HepG2 (cell line): ENCODE data around the gene RNASE9. TPM values are rescaled to one million over a fixed set of nuclear protein-coding genes. Genes with fewer than 3 reads are reported as not detected.

Experiments
- ATAC-seq: fragments of 200-7000 bp; cut with Tn5 transposase; 3 replicates; pipeline ENCODE4 v1.9.1; 2020; ENCODE audit warnings: mild to moderate bottlenecking, moderate library complexity
- Bru-seq: library from RNA; stranded (reverse); fragments of 400-500 nt; gene quantifications from one replicate; lab custom pipeline; 2021; lab: Mats Ljungman, UMichigan
- BruChase-seq, 2 experiments: library from RNA; stranded (reverse); fragments of 400-500 nt; gene quantifications; one replicate each; lab custom pipeline; 2021; lab: Mats Ljungman, UMichigan
- BruUV-seq: library from RNA; stranded (reverse); fragments of 400-500 nt; replicated peaks from 2 replicates; lab custom pipeline; 2021; lab: Mats Ljungman, UMichigan
- CTCF ChIA-PET: fragments of 300-600 bp; formaldehyde crosslinking; extraction: SDS; loops from one replicate; lab custom pipeline; 2021; ENCODE audit warnings: low total read pairs, inconsistent platforms, low intra/inter-chr PET ratio; lab: Yijun Ruan, JAX
- POLR2A ChIA-PET: fragments of 350-600 bp; sonication (Branson Sonifier 250); formaldehyde crosslinking; loops from one replicate; lab custom pipeline; 2020; ENCODE audit warnings: antibody characterized with exemption, inconsistent platforms; lab: Yijun Ruan, JAX
- DNase-seq: peaks from one replicate; pipeline ENCODE4 v3.0.0-alpha.2; 2015; ENCODE audit warnings: low spot score
- FAIRE-seq: peaks from 3 replicates; lab custom pipeline; 2011; peaks lifted over from hg19 to GRCh38; lab: Jason Lieb, UNC
- H2AFZ ChIP-seq: one replicate; pipeline ENCODE4 v1.6.1; 2011; ENCODE audit warnings: low read length, inconsistent platforms
- H3K27ac ChIP-seq: fragments of 300-600 bp; 3 replicates; pipeline ENCODE4 v1.8.0; 2011; ENCODE audit warnings: mixed run types, mild to moderate bottlenecking, mixed read lengths, low read length, inconsistent platforms; ENCODE audit not compliant: insufficient read depth; ENCODE audit errors: extremely low read length
- H3K27me3 ChIP-seq, 2 experiments: fragments of 200-600 bp in 1 of 2; 2 replicates in 1 of 2; 3 replicates in 1 of 2; pipeline versions ENCODE4 v1.6.0 to v1.8.0; 2011; ENCODE audit warnings: low read length in 2 of 2, mild to moderate bottlenecking in 2 of 2, moderate library complexity in 2 of 2, inconsistent platforms in 1 of 2; ENCODE audit not compliant: insufficient read depth in 2 of 2, control insufficient read depth in 1 of 2
- H3K36me3 ChIP-seq, 2 experiments: fragments of 200-600 bp in 1 of 2; replicated peaks in 1 of 2; 2 replicates in 1 of 2; 3 replicates in 1 of 2; pipeline versions ENCODE4 v1.5.1 to v1.8.0; 2011; ENCODE audit warnings: low read length in 2 of 2, inconsistent platforms in 1 of 2; ENCODE audit not compliant: insufficient read depth in 2 of 2, control insufficient read depth in 1 of 2
- H3K4me1 ChIP-seq: 2 replicates; pipeline ENCODE4 v1.5.1; 2012; ENCODE audit warnings: low read length, inconsistent platforms; ENCODE audit not compliant: insufficient read depth
- H3K4me2 ChIP-seq: 2 replicates; pipeline ENCODE4 v1.6.0; 2011; ENCODE audit warnings: low read depth, low read length, inconsistent platforms
- H3K4me3 ChIP-seq, 3 experiments: fragments of 200-600 bp in 1 of 3; sonication (generic), shearing (Covaris generic) in 1 of 3; replicated peaks in 1 of 3; 2 replicates each; pipeline ENCODE4 v1.5.1; 2011 to 2016; ENCODE audit warnings: low read length in 3 of 3, inconsistent platforms in 2 of 3, low read depth in 2 of 3, mild to moderate bottlenecking in 2 of 3, control low read depth in 1 of 3, mixed read lengths in 1 of 3; ENCODE audit not compliant: insufficient read depth in 1 of 3
- H3K79me2 ChIP-seq: one replicate; pipeline ENCODE4 v1.6.1; 2011; ENCODE audit warnings: low read length, inconsistent platforms; ENCODE audit not compliant: insufficient read depth
- H3K9ac ChIP-seq: 2 replicates; pipeline ENCODE4 v1.6.0; 2011; ENCODE audit warnings: mild to moderate bottlenecking, low read depth, low read length, inconsistent platforms; ENCODE audit not compliant: insufficient read depth
- H3K9me3 ChIP-seq: 2 replicates; pipeline ENCODE4 v1.5.1; 2012; ENCODE audit warnings: mild to moderate bottlenecking, low read length
- H4K20me1 ChIP-seq: 2 replicates; pipeline ENCODE4 v1.6.0; 2011; ENCODE audit warnings: inconsistent platforms, mild to moderate bottlenecking, low read length, moderate library complexity; ENCODE audit not compliant: insufficient read depth
- ATF1 ChIP-seq: IDR thresholded peaks from 2 replicates; pipeline ENCODE4 v1.6.1; 2016; ENCODE audit warnings: mild to moderate bottlenecking, control low read depth
- GMEB1 ChIP-seq: sonication (generic); formaldehyde crosslinking; IDR thresholded peaks from 2 replicates; pipeline ENCODE4 v1.5.1; 2020; ENCODE audit warnings: missing genetic modification reagents, mild to moderate bottlenecking, borderline replicate concordance
- HMGXB4 ChIP-seq, 2 experiments: sonication (generic) in 1 of 2; formaldehyde crosslinking in 1 of 2; IDR thresholded peaks; 2 replicates each; pipeline versions ENCODE4 v1.4.0 to v1.6.1; 2018 to 2020; ENCODE audit warnings: missing genetic modification reagents in 2 of 2, borderline replicate concordance in 1 of 2, low read depth in 1 of 2, mild to moderate bottlenecking in 1 of 2, missing biosample characterization in 1 of 2
- JDP2 ChIP-seq: sonication (generic); formaldehyde crosslinking; IDR thresholded peaks from 2 replicates; pipeline ENCODE4 v1.8.1; 2022; ENCODE audit warnings: missing genetic modification reagents, borderline replicate concordance
- JUNB ChIP-seq: sonication (generic); formaldehyde crosslinking; IDR thresholded peaks from 2 replicates; pipeline ENCODE4 v1.8.0; 2022; ENCODE audit warnings: missing genetic modification reagents, mild to moderate bottlenecking, borderline replicate concordance
- NR2F2 ChIP-seq: IDR thresholded peaks from 2 replicates; pipeline ENCODE4 v1.6.1; 2012; ENCODE audit warnings: low read depth, inconsistent platforms, borderline replicate concordance
- SP4 ChIP-seq: sonication (generic); formaldehyde crosslinking; IDR thresholded peaks from 2 replicates; pipeline ENCODE4 v1.8.1; 2023; ENCODE audit warnings: mild to moderate bottlenecking, missing genetic modification reagents
- ZNF160 ChIP-seq: sonication (generic); formaldehyde crosslinking; IDR thresholded peaks from 2 replicates; pipeline ENCODE4 v1.8.0; 2022; ENCODE audit warnings: mild to moderate bottlenecking, inconsistent platforms, missing genetic modification reagents
- ZNF280D ChIP-seq: sonication (generic); formaldehyde crosslinking; IDR thresholded peaks from 2 replicates; pipeline ENCODE4 v1.5.1; 2020; ENCODE audit warnings: mild to moderate bottlenecking, missing genetic modification reagents
- ZNF512 ChIP-seq: sonication (generic); formaldehyde crosslinking; IDR thresholded peaks from 2 replicates; pipeline ENCODE4 v1.4.0; 2020; ENCODE audit warnings: mild to moderate bottlenecking, missing genetic modification reagents
- ZNF644 ChIP-seq: IDR thresholded peaks from 2 replicates; pipeline ENCODE4 v1.6.1; 2016; ENCODE audit warnings: low read depth
- ZNF7 ChIP-seq: IDR thresholded peaks from 2 replicates; pipeline ENCODE4 v1.6.1; 2016; ENCODE audit warnings: missing biosample characterization, missing genetic modification reagents
- WGBS: methylation state at CpG from one replicate; pipeline ENCODE4 v1.1.6; 2017; ENCODE audit warnings: low lambda C conversion rate; 5-methylcytosine and 5-hydroxymethylcytosine counted together
- in situ Hi-C: cut with HindIII; loops from 2 replicates; pipeline ENCODE4 v1.10.0; 2017; ENCODE audit warnings: low pct_unique_long_range_greater_than_20kb; ENCODE audit not compliant: extremely low pct_ligation_motif_present
- intact Hi-C: fragments of 100-400 bp; cut with micrococcal nuclease; formaldehyde crosslinking; loops from one replicate; pipeline ENCODE4 v1.10.0; 2022; ENCODE audit not compliant: unreplicated experiment
- long read RNA-seq, 2 experiments: library from RNA in 1 of 2; library from polyadenylated mRNA in 1 of 2; stranded (forward) in 1 of 2; unstranded in 1 of 2; transcript quantifications; one replicate each; pipeline ENCODE4 v2.0.0, GENCODE V29; 2019 to 2022
- polyA minus RNA-seq, 3 experiments: library from RNA; depleted of rRNA, polyadenylated mRNA; stranded (reverse); fragments of >200 nt; gene quantifications; 2 replicates each; pipeline ENCODE4 v1.2.3, GENCODE V29; 2011; ENCODE audit warnings: low replicate concordance in 1 of 3
- polyA plus RNA-seq, 8 experiments: library from polyadenylated mRNA; depleted of rRNA in 3 of 8; stranded (reverse) in 7 of 8; unstranded in 1 of 8; fragments of >200 nt; fragmentation: Illumina TruSeq in 4 of 8; extraction: Trizol in 4 of 8; gene quantifications; 2 replicates each; pipeline versions ENCODE4 v1.2.1 to v1.2.3, GENCODE V29; 2011 to 2016; ENCODE audit warnings: low read depth in 4 of 8, missing spikeins in 1 of 8, mixed read lengths in 1 of 8; ENCODE audit not compliant: insufficient read depth in 1 of 8
- total RNA-seq, 5 experiments: library from RNA; depleted of rRNA; stranded (reverse); fragments of >200 nt; fragmentation: Illumina TruSeq; extraction: Trizol; gene quantifications; 2 replicates each; pipeline ENCODE4 v1.2.3, GENCODE V29; 2016; ENCODE audit warnings: low read depth in 1 of 5

RNASE9 gene
- not detected in 2 replicates for total RNA-seq (2016; rRNA removed; fragmentation: Illumina TruSeq; extraction: Trizol)
- total RNA-seq (2016; cell fraction: cytosol; rRNA removed; fragmentation: Illumina TruSeq; extraction: Trizol; ENCODE audit: low read depth): not detected in 2 replicates
- not detected in 2 replicates for total RNA-seq (2016; cell fraction: insoluble cytoplasmic fraction; rRNA removed; fragmentation: Illumina TruSeq; extraction: Trizol)
- total RNA-seq (2016; cell fraction: membrane; rRNA removed; fragmentation: Illumina TruSeq; extraction: Trizol): not detected in 2 replicates
- total RNA-seq (2016; cell fraction: nucleus; rRNA removed; fragmentation: Illumina TruSeq; extraction: Trizol): not detected in 2 replicates
- polyA plus RNA-seq (2011; rRNA removed): not detected in 2 replicates
- polyA plus RNA-seq (2011; cell fraction: cytosol; rRNA removed): not detected in 2 replicates
- polyA plus RNA-seq (2011; cell fraction: nucleus; rRNA removed): not detected in 2 replicates
- polyA plus RNA-seq (2012): not detected in 2 replicates
- polyA plus RNA-seq (2016; cell fraction: cytosol; fragmentation: Illumina TruSeq; extraction: Trizol; ENCODE audit: low read depth): not detected in 2 replicates
- not detected in 2 replicates for polyA plus RNA-seq (2016; cell fraction: insoluble cytoplasmic fraction; fragmentation: Illumina TruSeq; extraction: Trizol; ENCODE audit: low read depth)
- not detected in 2 replicates for polyA plus RNA-seq (2016; cell fraction: membrane; fragmentation: Illumina TruSeq; extraction: Trizol; ENCODE audit: low read depth)
- polyA plus RNA-seq (2016; cell fraction: nucleus; fragmentation: Illumina TruSeq; extraction: Trizol; ENCODE audit: insufficient read depth, low read depth): not detected in 2 replicates
- not detected in 2 replicates for polyA minus RNA-seq (2011; rRNA and poly(A)+ RNA removed; ENCODE audit: low replicate concordance)
- not detected in 2 replicates for polyA minus RNA-seq (2011; cell fraction: cytosol; rRNA and poly(A)+ RNA removed)
- polyA minus RNA-seq (2011; cell fraction: nucleus; rRNA and poly(A)+ RNA removed): not detected in 2 replicates
- Bru-seq, nascent RNA: not detected
- BruChase-seq, experiment 1, labeled RNA remaining after a 6-hour chase: not detected
- not detected for BruChase-seq, experiment 2, labeled RNA remaining after a 2-hour chase
- long read RNA-seq, experiment 1: 0 reads
- long read RNA-seq, experiment 2: 0 reads

GRCh38 chr14:20560961-20561360 lies at the start of gene RNASE9:
Gene RNASE9, minus strand, starts transcription at chr14:20561047.
- Histone ChIP-seq H3K79me2 (no peaks in the 10 kb centered on the region), H3K4me2 (no peak within 1 kb of the TSS), H3K27me3 (no peaks in the 10 kb centered on the region; a peak in 1 of 5 replicates), H3K4me1 (no peaks in the 10 kb centered on the region), H3K9ac (no peak within 1 kb of the TSS), H2AFZ (no peak within 1 kb of the TSS), H3K4me3 (no peak within 1 kb of the TSS), H3K9me3 (no peaks in the 10 kb centered on the region), H3K27ac (no peak within 1 kb of the TSS), H3K36me3 (no peaks in the 10 kb centered on the region), H4K20me1 (no peaks in the 10 kb centered on the region)
- CTCF ChIA-PET: no interaction called here
- FAIRE-seq: no peak
- POLR2A ChIA-PET: no interaction called here
- WGBS: 39% methylated on average over 3 of the region's 3 CpGs
- BruUV-seq: no TSS peak
- no peak for ATAC-seq
- in situ Hi-C loops: no loop called here
- intact Hi-C loops: no loop called here
- DNase-seq: no peak
- no peak for TF ChIP-seq ZNF160
- TF ChIP-seq ATF1 (CRISPR knock-in tag): no peak
- no peak for TF ChIP-seq ZNF280D (CRISPR knock-in tag)
- TF ChIP-seq JUNB (CRISPR knock-in tag): no peak
- TF ChIP-seq HMGXB4 (CRISPR knock-in tag; IDR thresholded peaks at IDR 0.05; ENCODE audit: borderline replicate concordance in 1 of 2, low read depth in 1 of 2): no peak
- TF ChIP-seq NR2F2: no peak
- no peak for TF ChIP-seq GMEB1 (CRISPR knock-in tag)
- TF ChIP-seq SP4 (CRISPR knock-in tag): no peak
- TF ChIP-seq JDP2 (CRISPR knock-in tag): no peak
- no peak for TF ChIP-seq ZNF7 (CRISPR knock-in tag)
- TF ChIP-seq ZNF512 (CRISPR knock-in tag): no peak
- TF ChIP-seq ZNF644: no peak
